Upper lobe of right lung (tissue), 1 donor: Measurements from ENCODE around the gene TTL. TPM values are rescaled to one million over a fixed set of nuclear protein-coding genes. Genes with fewer than 3 reads are reported as not detected.
"Not testable (repeated sequence)": the region's sequence is repeated elsewhere in the genome, so short reads cannot be mapped to it uniquely, and the experiment has no call there.

ENCODE experiments used
- ATAC-seq: fragments of 200-7000 bp; cut with Tn5 transposase; one replicate; pipeline ENCODE4 v1.9.1; 2020; ENCODE audit warnings: mild to moderate bottlenecking, moderate library complexity
- DNase-seq: peaks from one replicate; pipeline ENCODE4 v3.0.0-alpha.2; 2020
- H3K27ac ChIP-seq: fragments of 200-600 bp; one replicate; pipeline ENCODE4 v1.8.0; 2022
- H3K27me3 ChIP-seq: fragments of 200-600 bp; one replicate; pipeline ENCODE4 v1.8.0; 2022; ENCODE audit warnings: mild to moderate bottlenecking
- H3K36me3 ChIP-seq: fragments of 200-600 bp; one replicate; pipeline ENCODE4 v1.8.0; 2022
- H3K4me1 ChIP-seq: fragments of 200-600 bp; one replicate; pipeline ENCODE4 v1.8.0; 2022
- H3K4me3 ChIP-seq: fragments of 200-600 bp; one replicate; pipeline ENCODE4 v1.8.0; 2022; ENCODE audit warnings: mild to moderate bottlenecking
- H3K9me3 ChIP-seq: fragments of 200-600 bp; one replicate; pipeline ENCODE4 v1.8.0; 2022
- CTCF ChIP-seq: fragments of 200-600 bp; IDR thresholded peaks from one replicate; pipeline ENCODE4 v1.8.0; 2022; ENCODE audit warnings: antibody characterized with exemption
- intact Hi-C: fragments of 100-400 bp; cut with DNase I; formaldehyde crosslinking; loops from one replicate; pipeline ENCODE4 v1.11.0; 2022
- total RNA-seq: library from RNA; stranded (reverse); fragmentation: NEBNext Ultra II Directional; extraction: Animal tissue kit (Norgen Biotek cat#: 25700); gene quantifications from one replicate; pipeline ENCODE4 v1.2.1, GENCODE V29; 2021
- donor health status: DM: no; HTN: yes; CAD: no; lungs with severe emphysema.

TTL gene
- total RNA-seq, 1 donor from 2014 or later, result 45.4 TPM

- H3K27ac ChIP-seq, ATAC-seq, H3K27me3 ChIP-seq, H3K4me1 ChIP-seq, DNase-seq, H3K36me3 ChIP-seq, H3K9me3 ChIP-seq, intact Hi-C loops, H3K4me3 ChIP-seq: not testable (repeated sequence)
Measured at GRCh38 chr2:112438603-112439261, 43.2 kb upstream of the TTL start.

GRCh38 chr2:112444256-112444655, 37.7 kb upstream of the TTL start:
- H3K27ac ChIP-seq, result not testable (repeated sequence)

GRCh38 chr2:112449854-112450253, 32.1 kb upstream of the TTL start:
- ATAC-seq (no peak), DNase-seq (no peak)
- H3K27me3 ChIP-seq, result no peaks in the 10 kb centered on the region
- H3K9me3 ChIP-seq, result no peaks in the 10 kb centered on the region
- no peak overlapping the region for H3K4me3 ChIP-seq
- TF ChIP-seq CTCF, result no peak
- intact Hi-C loops, result no loop called here
- no peak overlapping the region for H3K27ac ChIP-seq
- H3K36me3 ChIP-seq, result no peaks in the 10 kb centered on the region
- H3K4me1 ChIP-seq, result no peaks in the 10 kb centered on the region

More at GRCh38 chr2:112444256-112444655, 37.7 kb upstream of the TTL start:
- intact Hi-C loops, ATAC-seq, H3K9me3 ChIP-seq, H3K4me1 ChIP-seq, H3K4me3 ChIP-seq, H3K36me3 ChIP-seq, DNase-seq, H3K27me3 ChIP-seq: not testable (repeated sequence)

DNA sequence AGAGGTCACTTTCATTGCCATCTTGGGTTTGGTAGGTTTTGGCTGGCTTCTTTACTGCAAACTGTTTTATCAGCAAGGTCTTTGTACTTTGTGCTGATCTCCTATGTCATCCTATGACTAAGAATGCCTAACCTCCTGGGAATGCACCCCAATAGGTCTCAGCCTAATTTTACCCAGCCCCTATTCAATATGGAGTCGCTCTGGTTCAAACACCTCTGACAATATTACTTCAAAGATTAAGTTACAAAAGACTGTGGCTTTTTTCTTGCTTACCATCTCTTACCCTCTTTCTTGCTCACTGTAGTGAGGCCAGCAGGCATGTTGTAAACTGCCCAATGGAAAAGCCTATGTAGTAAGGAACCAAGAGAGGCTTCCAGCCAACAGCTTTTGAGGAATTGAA, 30.6 kb upstream of the TTL start:
- Histone ChIP-seq H3K4me1 (no peaks in the 10 kb centered on the region), H3K36me3 (no peaks in the 10 kb centered on the region), H3K4me3 (no peak overlapping the region), H3K27me3 (no peaks in the 10 kb centered on the region), H3K9me3 (no peaks in the 10 kb centered on the region), H3K27ac (no peak overlapping the region)
- no peak for TF ChIP-seq CTCF
- DNase-seq (no peak), ATAC-seq (no peak)
- intact Hi-C loops, result no loop called here

DNA sequence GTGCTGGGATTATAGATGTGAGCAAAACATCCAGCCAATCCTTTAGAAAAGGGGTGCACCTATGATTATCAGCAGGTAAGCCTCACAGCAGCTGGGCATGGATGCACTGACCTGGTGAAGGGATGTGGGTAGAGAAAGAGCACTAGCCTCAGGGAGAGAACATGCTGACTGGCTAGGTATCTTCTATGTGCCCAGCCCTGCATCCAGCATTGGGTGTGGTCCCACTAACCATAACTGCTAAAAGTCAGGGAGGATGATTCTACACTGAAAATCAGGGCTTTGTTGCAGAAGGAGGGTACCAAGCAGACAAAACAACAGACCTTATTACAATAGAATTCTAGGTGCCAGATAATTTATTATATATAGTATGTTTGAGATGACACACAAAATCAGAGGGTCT, 27.4 kb upstream of the TTL start:
- H3K36me3 ChIP-seq, result no peaks in the 10 kb centered on the region
- TF ChIP-seq CTCF, result no peak
- no peak for DNase-seq
- no peak for ATAC-seq
- no peaks in the 10 kb centered on the region for H3K27me3 ChIP-seq
- no peaks in the 10 kb centered on the region for H3K9me3 ChIP-seq
- no peak overlapping the region for H3K4me3 ChIP-seq
- H3K4me1 ChIP-seq, result no peaks in the 10 kb centered on the region
- intact Hi-C loops, result no loop called here
- no peak overlapping the region for H3K27ac ChIP-seq

DNA sequence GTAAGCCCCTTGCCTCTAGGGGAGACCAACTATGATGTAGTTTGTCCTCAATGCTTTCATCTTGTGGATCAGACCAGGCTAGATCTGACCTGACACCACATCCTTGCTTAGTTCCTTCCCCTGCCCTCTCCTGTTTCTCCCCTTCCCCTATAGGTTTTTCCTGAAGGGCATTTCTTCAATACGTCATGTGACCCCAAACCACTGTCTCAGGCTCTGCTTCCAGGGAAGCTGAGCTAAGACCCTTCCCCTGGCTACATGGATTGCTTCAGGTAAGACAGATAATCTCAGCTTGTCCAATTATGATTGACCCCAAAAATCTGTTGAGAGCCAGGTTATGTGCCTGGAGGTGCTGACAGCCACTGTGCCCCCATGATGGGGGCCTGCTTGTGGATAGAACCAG, 22.6 kb upstream of the TTL start:
- Histone ChIP-seq H3K27ac (no peak overlapping the region), H3K4me1 (no peaks in the 10 kb centered on the region), H3K36me3 (no peaks in the 10 kb centered on the region), H3K4me3 (no peak overlapping the region), H3K27me3 (no peaks in the 10 kb centered on the region), H3K9me3 (no peaks in the 10 kb centered on the region)
- intact Hi-C loops, result no loop called here
- TF ChIP-seq CTCF, result no peak
- DNase-seq (no peak), ATAC-seq (no peak)

GRCh38 chr2:112462178-112462577, 19.8 kb upstream of the TTL start:
- H3K4me1 ChIP-seq, result no peaks in the 10 kb centered on the region
- H3K27ac ChIP-seq, result no peak overlapping the region
- H3K9me3 ChIP-seq, result no peaks in the 10 kb centered on the region
- ATAC-seq (no peak), DNase-seq (no peak)
- no peak overlapping the region for H3K4me3 ChIP-seq
- no peaks in the 10 kb centered on the region for H3K27me3 ChIP-seq
- H3K36me3 ChIP-seq, result no peaks in the 10 kb centered on the region
- intact Hi-C loops, result no loop called here
- TF ChIP-seq CTCF, result no peak
